GM18499 (cell line): ENCODE data around the gene RIC8A.
A peak's percentile ranks its signal among the peaks of the same experiment; 100 is the strongest.
"Not testable (repeated sequence)": the region's sequence is repeated elsewhere in the genome, so short reads cannot be mapped to it uniquely, and the experiment has no call there.

Experiments used
- ATAC-seq: cut with Tn5 transposase; IDR thresholded peaks from one replicate; pipeline ENCODE4 v1.9.1; 2021; ENCODE audit warnings: moderate number of reproducible peaks; ENCODE audit not compliant: insufficient read depth, unreplicated experiment

RIC8A gene

DNA sequence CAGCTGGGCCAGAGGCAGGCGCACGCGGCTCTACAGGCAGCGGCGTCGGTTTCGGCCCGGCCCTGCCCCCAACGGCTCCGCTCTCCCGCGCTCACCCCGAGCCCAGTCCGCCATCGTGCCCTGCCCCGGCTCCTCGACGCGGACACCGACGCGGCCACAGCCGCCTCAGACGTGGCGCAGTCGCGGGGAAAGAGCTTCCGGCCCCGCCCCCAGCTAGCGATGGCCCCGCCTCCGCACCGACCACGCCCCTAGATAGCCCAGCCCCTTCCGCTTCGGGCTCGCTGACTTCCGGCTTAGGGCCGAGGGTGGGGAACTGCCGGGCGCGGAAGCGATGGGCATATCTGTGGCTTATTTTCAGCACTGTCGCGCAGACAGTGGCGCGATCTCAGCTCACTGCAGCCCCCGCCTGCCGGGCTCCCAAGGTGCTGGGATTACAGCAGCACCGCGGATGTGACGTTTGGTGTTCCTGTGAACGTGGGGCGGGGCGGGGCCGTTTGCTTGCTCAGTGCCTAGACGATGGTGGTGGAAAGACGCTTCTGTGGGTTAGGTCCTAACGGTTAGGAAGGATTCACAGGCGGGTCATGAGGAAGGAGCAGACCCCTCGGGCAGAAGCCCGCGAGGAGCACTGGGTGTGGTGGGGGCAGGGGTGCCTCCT lies at the start of gene RIC8A, which contains the start of gene BET1L:
TSS of gene RIC8A (plus strand) at position 501 of the 655 bp plus-strand sequence. CDS start 1,147 bp downstream, outside the sequence.
TSS of gene BET1L (minus strand) at position 192 of the 655 bp plus-strand sequence. CDS start at position 114, 78 bp downstream.
- ATAC-seq = peak; percentile 78

GRCh38 chr11:180242-180641 lies 27.3 kb upstream of the RIC8A start:
- not testable (repeated sequence) for ATAC-seq

GRCh38 chr11:189200-189783 lies 18.2 kb upstream of the RIC8A start:
- ATAC-seq = not testable (repeated sequence)

DNA sequence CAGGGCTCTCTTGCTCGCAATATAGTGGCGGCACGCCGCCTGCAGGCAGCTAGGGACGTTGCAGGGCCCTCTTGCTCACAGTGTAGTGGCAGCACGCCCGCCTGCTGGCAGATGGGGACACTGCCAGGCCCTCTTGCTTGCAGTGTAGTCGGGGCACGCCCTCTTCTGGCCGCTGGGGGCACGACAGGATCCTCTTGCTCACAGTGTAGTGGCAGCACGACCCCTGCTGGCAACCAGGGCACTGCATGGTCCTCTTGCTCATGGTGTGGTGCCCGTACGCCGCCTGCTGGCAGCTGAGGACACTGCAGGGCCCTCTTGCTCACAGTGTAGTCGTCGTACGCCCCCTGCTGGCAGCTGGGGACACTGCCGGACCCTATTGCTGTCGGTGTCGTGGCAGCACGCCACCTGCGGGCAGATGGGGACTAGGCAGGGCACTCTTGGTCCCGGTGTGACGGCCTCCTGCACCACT lies 17.6 kb upstream of the RIC8A start:
- peak; percentile 52 for ATAC-seq

DNA sequence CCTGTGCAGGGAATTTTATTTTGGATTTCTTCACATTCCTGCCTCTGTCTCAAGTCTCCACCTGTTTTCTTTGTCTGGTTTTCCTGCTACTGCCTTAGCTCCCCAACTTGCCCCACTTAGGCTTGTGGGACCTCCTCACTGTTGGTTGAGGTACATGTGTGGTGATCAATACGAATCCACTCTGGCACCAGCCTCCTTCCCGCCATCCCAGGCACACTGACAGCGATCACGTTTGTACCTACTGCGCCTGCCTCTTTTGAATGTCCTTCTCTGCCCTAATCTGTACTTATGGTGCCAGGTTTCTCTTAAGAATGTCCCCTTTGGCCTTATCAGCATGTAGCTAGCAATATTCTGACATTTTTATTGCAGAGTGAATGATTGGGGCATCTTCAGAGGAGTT lies 17.0 kb upstream of the RIC8A start:
- ATAC-seq = not testable (repeated sequence)

DNA sequence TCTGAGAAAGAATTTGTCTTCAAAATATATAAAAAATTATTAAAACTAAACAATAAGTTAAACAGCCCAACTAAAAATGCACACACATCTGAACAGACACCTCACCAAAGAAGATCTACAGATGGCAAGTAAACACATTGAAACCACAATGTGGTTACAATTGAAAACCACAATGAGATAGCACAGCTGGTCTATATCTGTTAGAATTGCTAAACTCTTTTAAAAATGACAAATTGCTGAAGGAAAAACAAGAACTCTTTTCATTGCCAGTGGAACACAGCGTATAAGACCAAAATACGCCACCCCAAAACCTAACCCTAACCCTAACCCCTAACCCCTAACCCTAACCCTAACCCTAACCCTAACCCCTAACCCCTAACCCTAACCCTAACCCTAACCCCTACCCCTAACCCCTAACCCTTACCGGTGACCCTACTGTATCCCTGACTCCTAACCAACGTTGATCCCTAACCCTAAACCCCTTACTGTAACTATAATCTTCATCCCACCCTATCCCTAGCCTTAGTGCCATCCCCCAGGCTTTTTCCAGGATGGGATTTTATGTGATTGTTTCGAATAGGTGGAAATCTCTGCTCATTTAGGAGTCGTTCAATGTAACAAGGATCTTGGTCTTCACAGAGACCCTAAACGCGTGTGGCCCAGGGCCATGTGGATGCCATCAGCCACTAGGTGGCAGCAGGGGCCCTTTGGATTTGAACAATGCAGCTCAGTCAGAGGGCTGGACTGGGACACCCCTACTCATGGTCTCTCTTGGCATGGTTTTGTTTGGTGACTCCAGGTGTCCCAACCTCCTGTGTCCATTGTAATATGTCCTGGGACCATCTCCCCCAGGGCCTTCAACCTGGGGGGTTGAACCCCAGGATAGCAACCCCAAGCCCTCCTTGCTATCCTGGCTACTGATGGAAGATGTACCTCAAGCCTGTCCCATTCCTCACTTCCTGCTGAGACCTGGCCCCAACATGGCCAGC lies 15.7 kb upstream of the RIC8A start:
- ATAC-seq = not testable (repeated sequence)

GRCh38 chr11:192674-193128 lies 14.8 kb upstream of the RIC8A start, which contains the start of gene SCGB1C1:
SCGB1C1 (plus strand) TSS chr11:193078; CDS start chr11:193100, 22 bp downstream.
- ATAC-seq = not testable (repeated sequence)

- ATAC-seq = not testable (repeated sequence)
Measured at GRCh38 chr11:193481-193880, 14.0 kb upstream of the RIC8A start.

GRCh38 chr11:196786-197731 lies 10.4 kb upstream of the RIC8A start:
- ATAC-seq = no peak

GRCh38 chr11:197741-198235 lies 9.7 kb upstream of the RIC8A start:
- ATAC-seq = no peak

DNA sequence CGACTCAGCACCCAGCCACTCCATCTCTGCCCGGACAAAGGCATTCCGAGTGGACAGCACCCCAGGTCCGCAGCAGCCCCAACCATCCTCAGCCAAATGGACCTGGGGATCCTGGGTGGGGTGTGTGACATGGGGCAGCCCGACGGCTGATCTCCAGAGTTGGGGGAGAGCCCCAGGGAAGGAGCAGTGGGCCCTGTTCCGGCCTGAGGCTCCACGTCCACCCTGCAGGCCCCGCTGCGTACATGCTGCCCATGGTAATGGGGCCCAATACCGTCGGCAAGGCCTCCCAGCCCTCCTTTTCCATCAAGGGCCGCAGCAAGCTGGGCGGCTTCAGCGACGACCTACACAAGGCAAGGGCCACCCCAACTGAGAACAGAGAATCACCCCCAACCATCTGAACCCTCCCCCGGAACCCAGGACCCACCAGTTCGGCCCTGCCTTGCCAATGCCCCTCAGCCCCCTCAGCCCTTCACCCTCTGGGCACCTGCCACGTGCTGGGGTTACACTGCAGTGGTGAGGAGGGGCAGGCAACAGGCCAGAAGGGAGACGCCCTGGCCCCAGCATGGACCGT lies 9.2 kb upstream of the RIC8A start:
- ATAC-seq = no peak

- ATAC-seq = no peak
Measured at GRCh38 chr11:199004-199581, 8.4 kb upstream of the RIC8A start.

DNA sequence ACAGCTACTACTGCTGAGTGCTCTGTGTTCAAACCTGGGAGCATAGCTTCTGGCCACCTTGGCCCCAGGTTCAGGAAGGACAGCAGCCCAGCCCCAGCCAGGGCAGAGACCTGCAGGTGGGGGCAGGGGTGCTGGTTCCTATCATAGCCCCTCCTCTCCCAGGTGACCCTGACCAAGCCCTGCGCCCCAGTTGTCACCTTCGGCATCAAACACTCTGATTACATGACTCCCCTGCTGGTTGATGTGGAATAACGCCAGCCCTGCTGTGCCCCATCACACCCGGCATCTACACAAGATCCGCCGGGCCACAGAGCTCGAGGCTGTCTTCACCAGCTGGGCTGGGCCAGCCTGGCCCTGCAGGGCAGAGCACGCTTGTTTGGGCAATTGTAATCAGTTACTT lies 7.7 kb upstream of the RIC8A start:
- no peak for ATAC-seq

GRCh38 chr11:200224-201003 lies 7.1 kb upstream of the RIC8A start:
- no peak for ATAC-seq

- no peak for ATAC-seq
Measured at GRCh38 chr11:201966-202365, 5.5 kb upstream of the RIC8A start.

- ATAC-seq = no peak
Measured at GRCh38 chr11:202490-202889, 5.0 kb upstream of the RIC8A start.

DNA sequence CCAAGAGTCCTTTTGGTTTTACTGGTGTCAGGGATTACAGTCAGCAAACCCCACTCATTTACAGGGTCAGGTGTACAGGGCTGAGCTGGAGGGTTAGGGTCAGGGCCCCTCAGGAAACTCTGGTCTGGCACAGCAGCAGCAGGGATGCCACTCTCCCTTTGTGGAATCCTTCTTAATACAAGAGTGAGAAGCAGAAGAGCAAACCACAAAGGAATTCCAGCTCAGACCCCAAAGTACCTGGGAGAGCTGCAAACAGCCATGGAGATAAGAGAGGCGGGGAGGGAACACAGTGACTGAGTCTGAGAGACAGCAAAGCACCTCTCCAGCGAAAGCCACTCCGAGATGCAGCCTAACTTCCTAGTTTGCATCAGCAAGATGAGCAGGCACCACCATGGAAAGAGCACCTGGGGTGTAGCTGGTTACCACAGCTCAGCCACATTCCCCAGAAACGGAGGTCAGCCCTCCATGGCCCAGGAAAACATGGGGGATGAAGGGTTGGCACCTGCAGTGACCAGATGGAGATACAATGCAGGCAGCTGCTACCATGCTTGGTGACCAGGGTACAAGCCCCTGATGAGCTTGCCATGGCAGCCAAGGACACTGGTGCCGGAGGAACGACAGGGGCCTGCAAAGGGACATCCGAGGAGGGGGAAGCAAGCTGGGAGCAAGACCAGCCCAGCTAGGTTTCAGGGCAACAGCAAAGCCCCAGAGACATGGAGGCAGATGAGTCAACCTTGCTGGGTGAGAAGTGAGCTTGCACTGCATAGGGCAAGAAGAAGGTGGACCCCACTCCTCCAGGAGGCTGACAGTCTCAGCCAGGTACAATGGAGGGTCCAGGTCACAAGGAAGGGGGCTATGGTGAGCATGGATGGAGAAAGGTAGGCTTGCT lies 4.2 kb upstream of the RIC8A start:
- no peak for ATAC-seq
